Transverse colon (tissue), 4 donors: ENCODE data around the gene SOX11. TPM values are rescaled to one million over a fixed set of nuclear protein-coding genes. Genes with fewer than 3 reads are reported as not detected.

ENCODE experiments used
- DNase-seq: peaks from one replicate; pipeline ENCODE4 v3.0.0-alpha.2; 2019
- H3K27ac ChIP-seq, 4 donors: fragments of 200-600 bp; sonication (generic); 2 replicates each; pipeline ENCODE4 v1.5.1; 2016 to 2018; ENCODE audit warnings: inconsistent platforms in 4 of 4
- H3K27me3 ChIP-seq: fragments of 200-600 bp; sonication (generic); 2 replicates; pipeline ENCODE4 v1.5.1; 2017; ENCODE audit warnings: inconsistent platforms
- H3K36me3 ChIP-seq, 4 donors: fragments of 200-600 bp; sonication (generic); 2 replicates each; pipeline ENCODE4 v1.5.1; 2017 to 2019; ENCODE audit warnings: inconsistent platforms in 4 of 4
- H3K4me1 ChIP-seq, 4 donors: fragments of 200-600 bp; sonication (generic); 2 replicates each; pipeline ENCODE4 v1.5.1; 2017 to 2020; ENCODE audit warnings: inconsistent platforms in 4 of 4
- H3K4me3 ChIP-seq, 4 donors: fragments of 200-600 bp; sonication (generic); 1 replicate in 1 of 4; 2 replicates in 3 of 4; pipeline versions ENCODE4 v1.5.1 to v1.6.1; 2017 to 2019; ENCODE audit warnings: inconsistent platforms in 4 of 4
- H3K9me3 ChIP-seq, 2 donors: fragments of 200-600 bp; sonication (generic); 2 replicates each; pipeline ENCODE4 v1.5.1; 2017 to 2019; ENCODE audit warnings: inconsistent platforms in 2 of 2
- CTCF ChIP-seq, 5 experiments: fragments of 200-600 bp in 3 of 5; fragments of 450-650 bp in 2 of 5; sonication (generic) in 3 of 5; IDR thresholded peaks; 1 replicate in 2 of 5; 2 replicates in 3 of 5; pipeline ENCODE4 v1.5.1; 2016 to 2017; ENCODE audit warnings: antibody characterized with exemption in 5 of 5, inconsistent platforms in 3 of 5, mild to moderate bottlenecking in 2 of 5, moderate library complexity in 1 of 5
- EP300 ChIP-seq: sonication (generic); formaldehyde crosslinking; IDR thresholded peaks from one replicate; pipeline ENCODE4 v1.6.1; 2017; ENCODE audit warnings: antibody characterized with exemption, low read depth
- POLR2A ChIP-seq: fragments of 450-650 bp; IDR thresholded peaks from one replicate; pipeline ENCODE4 v1.6.1; 2016; ENCODE audit warnings: antibody characterized with exemption, mild to moderate bottlenecking, moderate library complexity
- POLR2AphosphoS5 ChIP-seq, 3 donors: sonication (generic); formaldehyde crosslinking; IDR thresholded peaks; one replicate each; pipeline ENCODE4 v1.6.1; 2016; ENCODE audit warnings: antibody characterized with exemption in 3 of 3
- WGBS, 2 donors: methylation state at CpG; one replicate each; pipeline ENCODE4 v1.1.5; 2018; ENCODE audit warnings: low coverage in 1 of 2; 5-methylcytosine and 5-hydroxymethylcytosine counted together
- in situ Hi-C, 4 donors: fragments of 200-750 bp; cut with MboI; loops; one replicate each; pipeline versions ENCODE4 v1.15.0 to v1.15.1; 2017; ENCODE audit warnings: low sequenced_read_pairs in 3 of 4, low pct_ligation_motif_present in 1 of 4, low pct_unique_long_range_greater_than_20kb in 1 of 4
- intact Hi-C: fragments of 100-400 bp; cut with DNase I; formaldehyde crosslinking; loops from one replicate; pipeline ENCODE4 v1.15.1; 2023; ENCODE audit warnings: low total_unique reads
- total RNA-seq, 4 donors: library from RNA; depleted of rRNA; stranded (reverse); fragments of >200 nt; gene quantifications; one replicate each; pipeline ENCODE4 v1.1.0, GENCODE V29; 2016

SOX11 gene
- total RNA-seq, 4 donors from 2014 or later, result 0.32 to 0.75 (median 0.40) TPM

- Histone ChIP-seq H3K9me3 (no peaks in the 10 kb centered on the region), H3K4me1 (peaks cover 0 to 11% (median under 1%) of the 10 kb centered on the region in 4 donors), H3K27me3 (peaks cover 59% of the 10 kb centered on the region), H3K27ac (peak overlapping the region in 1 of 4 donors; percentile 69), H3K36me3 (no peaks in the 10 kb centered on the region), H3K4me3 (peak overlapping the region in 1 of 4 donors; percentile 39)
- intact Hi-C loops (no loop called here), in situ Hi-C loops (no loop called here)
- WGBS, 2 donors, result 15 to 46% methylated on average over 4 to 25 of the region's 25 CpGs
- no peak for DNase-seq
- no peak for TF ChIP-seq POLR2AphosphoS5 (IDR thresholded peaks at IDR 0.05)
- TF ChIP-seq POLR2A, result no peak
- no peak for TF ChIP-seq EP300
These were observed 1.4 kb upstream of the SOX11 start for GRCh38 chr2:5690718-5691220.

- no peak for DNase-seq
- H3K27ac ChIP-seq, result peak overlapping the region in 3 of 4 donors; percentile 20 to 69 (median 60)
- peak overlapping the region in 3 of 4 donors; percentile 21 to 39 (median 22) for H3K4me3 ChIP-seq
- no peaks in the 10 kb centered on the region for H3K9me3 ChIP-seq
- H3K27me3 ChIP-seq, result peaks cover 65% of the 10 kb centered on the region
- peaks cover 0 to 11% (median 3%) of the 10 kb centered on the region in 4 donors for H3K4me1 ChIP-seq
- intact Hi-C loops, result no loop called here
- in situ Hi-C loops, result no loop called here
- H3K36me3 ChIP-seq, result no peaks in the 10 kb centered on the region
- TF ChIP-seq EP300, result no peak
- TF ChIP-seq POLR2AphosphoS5 (IDR thresholded peaks at IDR 0.05), result no peak
- no peak for TF ChIP-seq CTCF (IDR thresholded peaks at IDR 0.05)
- WGBS, 2 donors, result 0 to 29% methylated on average over 3 to 62 of the region's 83 CpGs
These were observed 781 bp upstream of the SOX11 start for GRCh38 chr2:5691221-5691984.

- no peaks in the 10 kb centered on the region for H3K36me3 ChIP-seq
- H3K4me3 ChIP-seq, result peak overlapping the region in 2 of 4 donors; percentile 22 to 39
- H3K9me3 ChIP-seq, result no peaks in the 10 kb centered on the region
- peaks cover 0 to 11% (median 6%) of the 10 kb centered on the region in 4 donors for H3K4me1 ChIP-seq
- peak overlapping the region in 3 of 4 donors; percentile 25 to 69 (median 60) for H3K27ac ChIP-seq
- in situ Hi-C loops (no loop called here), intact Hi-C loops (no loop called here)
- 37% methylated on average over 67 of the region's 69 CpGs; no CpG with 5 or more reads in 1 of the 2 donors for WGBS, 2 donors
- peaks cover 78% of the 10 kb centered on the region for H3K27me3 ChIP-seq
- DNase-seq, result no peak
- no peak for TF ChIP-seq POLR2AphosphoS5 (IDR thresholded peaks at IDR 0.05)
- TF ChIP-seq EP300, result no peak
- no peak for TF ChIP-seq CTCF (IDR thresholded peaks at IDR 0.05)
- TF ChIP-seq POLR2A, result no peak
These were observed 540 bp downstream of the SOX11 start for GRCh38 chr2:5692561-5693286.

GRCh38 chr2:5693287-5694201 lies 1.4 kb downstream of the SOX11 start:
- peak overlapping the region; percentile 7 to 39 (median 16) for H3K4me3 ChIP-seq
- H3K27ac ChIP-seq, result peak overlapping the region in 2 of 4 donors; percentile 60 to 69
- H3K9me3 ChIP-seq, result no peaks in the 10 kb centered on the region
- H3K27me3 ChIP-seq, result peaks cover 85% of the 10 kb centered on the region
- H3K36me3 ChIP-seq, result no peaks in the 10 kb centered on the region
- in situ Hi-C loops, result no loop called here
- no peak for DNase-seq
- peaks cover 0 to 11% (median 6%) of the 10 kb centered on the region in 4 donors for H3K4me1 ChIP-seq
- intact Hi-C loops, result no loop called here
- TF ChIP-seq POLR2AphosphoS5 (IDR thresholded peaks at IDR 0.05) (no peak), POLR2A (no peak), CTCF (IDR thresholded peaks at IDR 0.05) (no peak), EP300 (no peak)
- WGBS, 2 donors, result 22 to 42% methylated on average over 5 to 64 of the region's 102 CpGs
